Progenitor cell of endocrine pancreas (in vitro differentiated cells): ENCODE data around the gene CNTNAP2. TPM values are rescaled to one million over a fixed set of nuclear protein-coding genes. Genes with fewer than 3 reads are reported as not detected.

Experiments
- DNase-seq: peaks from one replicate; pipeline ENCODE4 v3.0.0; 2021; ENCODE audit warnings: low spot score; ENCODE audit not compliant: unreplicated experiment
- H3K27ac Mint-ChIP-seq: 2 replicates; pipeline ENCODE4 v1.8.0; 2021; ENCODE audit warnings: mild to moderate bottlenecking, moderate library complexity, mixed read lengths
- H3K27me3 Mint-ChIP-seq: 2 replicates; pipeline ENCODE4 v1.8.0; 2021; ENCODE audit warnings: mixed read lengths
- H3K36me3 Mint-ChIP-seq: 2 replicates; pipeline ENCODE4 v1.8.0; 2022; ENCODE audit warnings: mixed read lengths; ENCODE audit not compliant: insufficient read depth
- H3K4me1 Mint-ChIP-seq: 2 replicates; pipeline ENCODE4 v1.8.0; 2021; ENCODE audit warnings: low read depth, mixed read lengths
- H3K4me3 Mint-ChIP-seq: 2 replicates; pipeline ENCODE4 v1.8.0; 2021; ENCODE audit warnings: low read depth, mild to moderate bottlenecking, moderate library complexity, mixed read lengths
- H3K9me3 Mint-ChIP-seq: 2 replicates; pipeline ENCODE4 v1.8.0; 2021; ENCODE audit warnings: low read depth, mixed read lengths
- total RNA-seq: library from RNA; stranded (reverse); gene quantifications from 2 replicates; pipeline ENCODE4 v1.2.1, GENCODE V29; 2021
- TF ChIP-seq, protein P1 (sequence below): fragments of 200-600 bp; sonication (generic); IDR thresholded peaks from one replicate; pipeline ENCODE4 v1.5.0; 2021; ENCODE audit warnings: antibody characterized with exemption, mild to moderate bottlenecking; ENCODE audit not compliant: unreplicated experiment

CNTNAP2 gene
- total RNA-seq, 1 donor from 2014 or later, result 6.5 TPM

DNA sequence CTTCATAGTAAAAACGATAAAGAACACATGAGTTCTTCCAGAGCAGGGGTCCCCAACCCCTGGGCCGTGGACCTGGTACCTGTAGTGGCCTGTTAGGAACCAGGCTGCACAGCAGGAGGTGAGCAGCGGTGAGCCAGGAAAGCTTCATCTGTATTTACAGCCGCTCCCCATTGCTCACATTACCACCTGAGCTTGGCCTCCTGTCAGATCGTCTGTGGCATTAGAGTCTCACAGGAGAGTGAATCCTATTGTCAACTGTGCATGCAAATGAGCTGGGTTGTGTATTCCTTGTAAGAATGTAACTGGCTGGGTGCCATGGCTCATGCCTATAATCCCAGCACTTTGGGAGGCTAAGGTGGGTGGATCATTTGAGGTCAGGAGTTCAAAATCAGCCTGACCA is 229.5 kb downstream of the CNTNAP2 start:
- no peak overlapping the region for H3K4me3 Mint-ChIP-seq
- H3K36me3 Mint-ChIP-seq, result peaks cover 1% of the 10 kb centered on the region
- H3K27ac Mint-ChIP-seq, result no peak overlapping the region
- TF ChIP-seq, protein P1, sequence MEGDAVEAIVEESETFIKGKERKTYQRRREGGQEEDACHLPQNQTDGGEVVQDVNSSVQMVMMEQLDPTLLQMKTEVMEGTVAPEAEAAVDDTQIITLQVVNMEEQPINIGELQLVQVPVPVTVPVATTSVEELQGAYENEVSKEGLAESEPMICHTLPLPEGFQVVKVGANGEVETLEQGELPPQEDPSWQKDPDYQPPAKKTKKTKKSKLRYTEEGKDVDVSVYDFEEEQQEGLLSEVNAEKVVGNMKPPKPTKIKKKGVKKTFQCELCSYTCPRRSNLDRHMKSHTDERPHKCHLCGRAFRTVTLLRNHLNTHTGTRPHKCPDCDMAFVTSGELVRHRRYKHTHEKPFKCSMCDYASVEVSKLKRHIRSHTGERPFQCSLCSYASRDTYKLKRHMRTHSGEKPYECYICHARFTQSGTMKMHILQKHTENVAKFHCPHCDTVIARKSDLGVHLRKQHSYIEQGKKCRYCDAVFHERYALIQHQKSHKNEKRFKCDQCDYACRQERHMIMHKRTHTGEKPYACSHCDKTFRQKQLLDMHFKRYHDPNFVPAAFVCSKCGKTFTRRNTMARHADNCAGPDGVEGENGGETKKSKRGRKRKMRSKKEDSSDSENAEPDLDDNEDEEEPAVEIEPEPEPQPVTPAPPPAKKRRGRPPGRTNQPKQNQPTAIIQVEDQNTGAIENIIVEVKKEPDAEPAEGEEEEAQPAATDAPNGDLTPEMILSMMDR, result no peak
- peaks cover 5% of the 10 kb centered on the region for H3K9me3 Mint-ChIP-seq
- DNase-seq, result no peak
- H3K4me1 Mint-ChIP-seq, result peaks cover 10% of the 10 kb centered on the region
- H3K27me3 Mint-ChIP-seq, result peaks cover 18% of the 10 kb centered on the region

DNA sequence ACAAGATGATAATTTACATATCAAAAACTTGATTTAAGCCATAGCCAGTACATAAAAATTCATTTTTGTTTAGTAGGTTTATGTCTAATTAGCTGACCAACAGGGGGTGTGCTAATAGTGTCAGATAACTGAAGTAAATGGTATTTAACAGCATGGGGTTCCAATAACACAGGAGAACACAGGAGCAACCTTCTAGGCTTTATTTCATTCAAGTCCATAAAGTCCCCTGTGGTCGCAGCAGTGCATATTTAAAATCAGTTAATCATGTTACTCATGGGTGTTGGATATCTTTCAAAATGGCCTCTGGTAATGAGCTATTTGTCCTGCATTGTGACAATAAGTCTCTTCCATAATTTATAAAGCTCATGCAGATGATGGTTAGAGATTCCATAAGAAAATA is 238.6 kb downstream of the CNTNAP2 start:
- Mint-ChIP-seq H3K27ac (no peak overlapping the region), H3K4me1 (no peaks in the 10 kb centered on the region), H3K4me3 (no peak overlapping the region), H3K9me3 (peaks cover 4% of the 10 kb centered on the region), H3K36me3 (no peaks in the 10 kb centered on the region), H3K27me3 (no peaks in the 10 kb centered on the region)
- no peak for DNase-seq
- TF ChIP-seq, protein P1, result no peak

DNA sequence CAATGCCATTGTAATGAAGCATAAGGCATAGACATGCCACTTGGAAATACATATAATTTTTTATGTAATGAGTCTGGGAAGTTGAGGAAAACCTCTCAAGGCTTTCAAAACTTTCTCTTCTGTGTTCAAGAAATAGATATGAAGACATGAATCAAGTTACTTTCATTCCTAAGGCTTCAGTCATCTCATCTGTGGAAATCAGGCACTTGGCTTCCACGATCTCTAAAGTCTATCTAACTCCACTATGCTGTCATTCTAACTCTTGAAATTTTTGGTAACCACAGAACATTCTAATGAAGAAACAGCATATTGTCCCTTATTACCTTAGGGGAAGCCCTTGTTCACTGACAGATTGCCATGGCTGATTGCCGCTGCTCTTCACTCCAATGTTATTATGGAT is 242.6 kb downstream of the CNTNAP2 start:
- Mint-ChIP-seq H3K9me3 (no peaks in the 10 kb centered on the region), H3K4me3 (no peak overlapping the region), H3K27ac (no peak overlapping the region), H3K27me3 (peaks cover 3% of the 10 kb centered on the region), H3K36me3 (no peaks in the 10 kb centered on the region), H3K4me1 (no peaks in the 10 kb centered on the region)
- TF ChIP-seq, protein P1, result no peak
- no peak for DNase-seq

DNA sequence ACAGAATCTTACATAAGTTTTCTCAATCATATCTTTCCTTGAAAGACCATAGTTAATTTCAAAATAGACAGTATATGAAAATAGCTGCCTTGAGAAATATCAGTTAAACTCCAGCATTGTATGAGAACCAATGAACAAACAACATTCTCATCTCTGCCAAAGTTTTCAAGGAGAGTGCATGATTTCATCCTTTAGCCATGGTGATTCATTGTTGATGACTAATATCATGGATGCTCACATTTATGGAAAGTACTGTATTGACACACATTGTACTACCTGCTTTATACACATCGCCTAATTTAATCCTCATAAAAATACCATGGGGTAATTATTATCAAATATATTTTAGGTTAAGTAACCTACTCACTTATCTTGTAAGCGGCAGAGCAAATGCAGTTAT is 250.3 kb downstream of the CNTNAP2 start:
- H3K9me3 Mint-ChIP-seq, result no peaks in the 10 kb centered on the region
- no peak overlapping the region for H3K4me3 Mint-ChIP-seq
- no peaks in the 10 kb centered on the region for H3K36me3 Mint-ChIP-seq
- TF ChIP-seq, protein P1, result no peak
- no peaks in the 10 kb centered on the region for H3K4me1 Mint-ChIP-seq
- no peak overlapping the region for H3K27ac Mint-ChIP-seq
- H3K27me3 Mint-ChIP-seq, result peaks cover 3% of the 10 kb centered on the region
- no peak for DNase-seq

DNA sequence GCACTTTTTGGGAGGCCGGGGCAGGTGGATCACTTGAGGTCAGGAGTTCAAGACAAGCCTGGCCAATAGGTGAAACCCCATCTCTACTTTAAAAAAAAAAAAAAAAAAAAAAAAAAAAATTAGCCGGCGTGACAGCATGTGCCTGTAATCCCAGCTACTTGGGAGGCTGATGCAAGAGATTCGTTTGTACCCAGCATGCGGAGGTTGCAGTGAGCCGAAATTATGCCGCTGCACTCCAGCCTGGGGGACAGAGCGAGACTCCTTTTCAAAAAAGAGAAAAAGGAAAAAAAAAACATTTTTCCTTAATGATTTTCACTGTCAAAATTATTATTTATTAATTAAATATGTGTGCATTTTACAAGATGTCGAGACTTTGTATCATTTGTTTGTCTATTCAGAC is 253.6 kb downstream of the CNTNAP2 start:
- TF ChIP-seq, protein P1, result no peak

More for the DNA sequence above, 253.6 kb downstream of the CNTNAP2 start:
- DNase-seq, result no peak
- Mint-ChIP-seq H3K27me3 (no peaks in the 10 kb centered on the region), H3K9me3 (no peaks in the 10 kb centered on the region), H3K4me1 (no peaks in the 10 kb centered on the region), H3K36me3 (no peaks in the 10 kb centered on the region), H3K27ac (no peak overlapping the region), H3K4me3 (no peak overlapping the region)
